Thyroid gland (tissue), 4 donors: ENCODE measurements around the gene CSRP2. TPM values are rescaled to one million over a fixed set of nuclear protein-coding genes. Genes with fewer than 3 reads are reported as not detected.

Source experiments
- DNase-seq, 2 donors: peaks; one replicate each; pipeline ENCODE4 v3.0.0-alpha.2; 2019
- H3K27ac ChIP-seq, 3 donors: fragments of 200-600 bp; sonication (generic); 1 replicate in 2 of 3; 2 replicates in 1 of 3; pipeline ENCODE4 v1.5.1; 2016 to 2019; ENCODE audit warnings: mild to moderate bottlenecking in 1 of 3, moderate library complexity in 1 of 3
- H3K27me3 ChIP-seq: fragments of 200-600 bp; sonication (generic); one replicate; pipeline ENCODE4 v1.5.1; 2019
- H3K36me3 ChIP-seq, 2 donors: fragments of 200-600 bp; sonication (generic); one replicate each; pipeline ENCODE4 v1.5.1; 2016 to 2019
- H3K4me1 ChIP-seq, 2 donors: fragments of 200-600 bp; sonication (generic); one replicate each; pipeline ENCODE4 v1.5.1; 2017 to 2019
- H3K4me3 ChIP-seq, 3 donors: fragments of 200-600 bp; sonication (generic); replicated peaks in 1 of 3; 1 replicate in 2 of 3; 2 replicates in 1 of 3; pipeline ENCODE4 v1.5.1; 2016; ENCODE audit warnings: mild to moderate bottlenecking in 1 of 3
- H3K9me3 ChIP-seq: fragments of 200-600 bp; sonication (generic); one replicate; pipeline ENCODE4 v1.5.1; 2017
- POLR2A ChIP-seq, 2 donors: fragments of 450-650 bp; IDR thresholded peaks; one replicate each; pipeline ENCODE4 v1.6.1; 2017; ENCODE audit warnings: antibody characterized with exemption in 2 of 2, mild to moderate bottlenecking in 2 of 2, moderate library complexity in 1 of 2
- WGBS, 2 donors: methylation state at CpG; one replicate each; pipeline ENCODE4 v1.1.5; 2017; 5-methylcytosine and 5-hydroxymethylcytosine counted together
- intact Hi-C: fragments of 100-400 bp; cut with DNase I; formaldehyde crosslinking; loops from one replicate; pipeline ENCODE4 v1.15.1; 2023
- total RNA-seq, 4 donors: library from RNA; depleted of rRNA; stranded (reverse); fragments of >200 nt; gene quantifications; one replicate each; pipeline ENCODE4 v1.2.3, GENCODE V29; 2016
- TF ChIP-seq, protein P1 (sequence below), 6 experiments: fragments of 200-600 bp in 3 of 6; fragments of 450-650 bp in 3 of 6; sonication (generic) in 3 of 6; IDR thresholded peaks; one replicate each; pipeline ENCODE4 v1.5.1; 2016 to 2019; ENCODE audit warnings: antibody characterized with exemption in 6 of 6, mild to moderate bottlenecking in 2 of 6, inconsistent platforms in 1 of 6, moderate library complexity in 1 of 6

Gene CSRP2
- total RNA-seq, 4 donors from 2014 or later = 42.1 to 65.1 (median 49.4) TPM

DNA sequence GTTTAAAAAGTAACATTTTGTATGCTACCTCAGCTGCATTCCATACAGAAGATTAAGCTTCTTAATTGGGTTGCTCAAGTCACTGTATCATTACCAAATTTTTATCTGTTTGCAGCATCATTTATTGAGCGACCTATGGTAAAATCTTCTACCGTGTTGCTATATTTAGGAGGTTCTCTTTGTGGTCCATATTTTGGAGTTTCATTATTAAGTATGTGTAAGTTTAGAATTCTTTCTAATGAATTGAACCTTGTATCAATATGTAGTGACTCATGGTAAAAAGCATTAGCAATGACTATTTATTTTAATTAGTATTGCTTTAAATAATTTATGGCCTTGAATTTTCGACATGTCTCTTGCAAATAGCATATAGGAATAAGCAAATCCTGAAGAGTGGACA is 42.2 kb downstream of the CSRP2 start:
- no peak overlapping the region for H3K27ac ChIP-seq
- H3K4me3 ChIP-seq = no peak overlapping the region
- intact Hi-C loops = no loop called here
- no peak for DNase-seq
- TF ChIP-seq POLR2A (IDR thresholded peaks at IDR 0.05) = no peak
- H3K4me1 ChIP-seq = no peaks in the 10 kb centered on the region
- 77 to 94% methylated on average over 3 of the region's 3 CpGs for WGBS, 2 donors
- peaks cover under 1 to 3% of the 10 kb centered on the region in 2 donors for H3K36me3 ChIP-seq
- no peaks in the 10 kb centered on the region for H3K27me3 ChIP-seq
- H3K9me3 ChIP-seq = no peaks in the 10 kb centered on the region

DNA sequence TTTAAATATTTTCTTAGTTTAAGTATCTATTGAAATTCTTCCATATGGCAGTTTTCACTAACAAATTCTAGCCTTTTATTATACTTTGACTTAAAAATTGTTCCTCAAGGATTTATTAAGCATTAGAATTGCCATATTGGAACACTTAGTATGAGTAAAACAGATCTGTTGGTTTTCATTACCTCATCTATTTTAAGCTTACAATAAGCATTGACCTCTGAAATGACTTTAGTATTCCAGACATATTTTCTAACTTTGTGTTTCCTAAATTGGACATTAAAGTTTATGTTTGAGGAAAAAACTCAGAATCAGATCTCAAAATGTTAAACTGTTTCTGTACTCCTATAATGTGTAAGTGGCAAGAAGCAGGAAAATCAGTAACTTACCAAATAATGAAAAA is 48.4 kb downstream of the CSRP2 start:
- Histone ChIP-seq H3K4me1 (no peaks in the 10 kb centered on the region), H3K36me3 (peaks cover 0 to 6% of the 10 kb centered on the region in 2 donors), H3K4me3 (no peak overlapping the region), H3K27me3 (no peaks in the 10 kb centered on the region), H3K9me3 (no peaks in the 10 kb centered on the region), H3K27ac (no peak overlapping the region)
- no peak for TF ChIP-seq POLR2A (IDR thresholded peaks at IDR 0.05)
- TF ChIP-seq, protein P1, sequence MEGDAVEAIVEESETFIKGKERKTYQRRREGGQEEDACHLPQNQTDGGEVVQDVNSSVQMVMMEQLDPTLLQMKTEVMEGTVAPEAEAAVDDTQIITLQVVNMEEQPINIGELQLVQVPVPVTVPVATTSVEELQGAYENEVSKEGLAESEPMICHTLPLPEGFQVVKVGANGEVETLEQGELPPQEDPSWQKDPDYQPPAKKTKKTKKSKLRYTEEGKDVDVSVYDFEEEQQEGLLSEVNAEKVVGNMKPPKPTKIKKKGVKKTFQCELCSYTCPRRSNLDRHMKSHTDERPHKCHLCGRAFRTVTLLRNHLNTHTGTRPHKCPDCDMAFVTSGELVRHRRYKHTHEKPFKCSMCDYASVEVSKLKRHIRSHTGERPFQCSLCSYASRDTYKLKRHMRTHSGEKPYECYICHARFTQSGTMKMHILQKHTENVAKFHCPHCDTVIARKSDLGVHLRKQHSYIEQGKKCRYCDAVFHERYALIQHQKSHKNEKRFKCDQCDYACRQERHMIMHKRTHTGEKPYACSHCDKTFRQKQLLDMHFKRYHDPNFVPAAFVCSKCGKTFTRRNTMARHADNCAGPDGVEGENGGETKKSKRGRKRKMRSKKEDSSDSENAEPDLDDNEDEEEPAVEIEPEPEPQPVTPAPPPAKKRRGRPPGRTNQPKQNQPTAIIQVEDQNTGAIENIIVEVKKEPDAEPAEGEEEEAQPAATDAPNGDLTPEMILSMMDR (IDR thresholded peaks at IDR 0.05) = no peak
- no peak for DNase-seq
- intact Hi-C loops = no loop called here

DNA sequence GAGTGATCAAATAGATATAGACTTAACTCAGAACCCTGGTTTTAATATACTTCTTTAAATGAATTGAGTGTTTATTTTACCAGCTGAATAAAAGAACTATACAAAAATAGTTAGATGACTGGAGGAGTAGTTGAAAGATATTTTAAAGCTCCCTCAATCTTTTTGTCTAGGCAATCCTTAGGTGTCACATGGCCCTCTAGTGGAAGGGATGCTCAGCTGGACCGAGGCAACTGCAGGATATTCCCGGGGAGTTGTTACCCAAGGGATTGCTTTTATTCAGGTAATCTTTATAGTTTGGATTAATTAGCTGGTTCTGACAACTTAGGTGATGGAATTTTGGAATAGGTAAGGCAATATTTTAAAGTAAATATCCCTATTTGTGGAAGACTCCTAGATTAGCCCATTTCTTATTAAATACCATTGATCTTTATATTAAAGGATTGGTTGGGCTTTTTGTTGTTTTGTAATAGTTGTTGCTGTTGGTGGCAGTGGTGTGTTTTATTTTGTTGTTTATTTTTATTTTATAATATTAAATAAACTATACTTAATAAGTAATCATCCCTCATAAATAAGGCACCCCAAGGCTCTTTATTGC is 57.8 kb downstream of the CSRP2 start:
- Histone ChIP-seq H3K36me3 (peaks cover 0 to 11% of the 10 kb centered on the region in 2 donors), H3K27me3 (no peaks in the 10 kb centered on the region), H3K4me1 (no peaks in the 10 kb centered on the region), H3K9me3 (no peaks in the 10 kb centered on the region), H3K27ac (no peak overlapping the region), H3K4me3 (no peak overlapping the region)
- intact Hi-C loops = no loop called here
- WGBS, 2 donors = 25 to 40% methylated on average over 2 of the region's 2 CpGs
- TF ChIP-seq, protein P1 (IDR thresholded peaks at IDR 0.05) = peak in 4 of 6 experiments; percentile 10 to 53 (median 42)
- TF ChIP-seq POLR2A (IDR thresholded peaks at IDR 0.05) = no peak
- DNase-seq = peak; percentile 27 to 30

DNA sequence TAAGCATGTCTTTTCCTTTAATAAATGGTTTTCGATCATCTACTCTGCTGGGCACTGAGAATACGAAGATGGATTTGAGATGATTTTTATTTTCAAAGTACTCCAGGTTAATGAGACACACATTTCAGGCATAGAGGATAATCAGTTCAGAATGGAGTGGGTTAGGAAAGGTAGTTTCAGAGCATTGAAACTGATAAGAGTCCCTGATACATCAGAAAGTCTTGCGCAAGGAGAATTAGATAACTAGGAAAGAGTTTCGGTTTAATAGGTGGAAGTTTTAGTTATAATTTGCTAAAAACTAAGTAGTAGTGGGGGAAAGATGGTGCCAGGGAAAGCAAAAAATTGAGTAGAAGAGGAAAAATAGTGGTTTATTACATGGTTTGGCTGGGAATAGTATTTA is 64.8 kb downstream of the CSRP2 start:
- H3K27me3 ChIP-seq = no peaks in the 10 kb centered on the region
- H3K9me3 ChIP-seq = no peaks in the 10 kb centered on the region
- intact Hi-C loops = no loop called here
- no peak for DNase-seq
- no peak overlapping the region for H3K4me3 ChIP-seq
- TF ChIP-seq POLR2A (IDR thresholded peaks at IDR 0.05) = no peak
- TF ChIP-seq, protein P1 (IDR thresholded peaks at IDR 0.05) = no peak
- no peak overlapping the region for H3K27ac ChIP-seq
- H3K36me3 ChIP-seq = peaks cover 0 to 9% of the 10 kb centered on the region in 2 donors
- H3K4me1 ChIP-seq = no peaks in the 10 kb centered on the region
- WGBS, 2 donors = 96 to 99% methylated on average over 4 of the region's 4 CpGs

DNA sequence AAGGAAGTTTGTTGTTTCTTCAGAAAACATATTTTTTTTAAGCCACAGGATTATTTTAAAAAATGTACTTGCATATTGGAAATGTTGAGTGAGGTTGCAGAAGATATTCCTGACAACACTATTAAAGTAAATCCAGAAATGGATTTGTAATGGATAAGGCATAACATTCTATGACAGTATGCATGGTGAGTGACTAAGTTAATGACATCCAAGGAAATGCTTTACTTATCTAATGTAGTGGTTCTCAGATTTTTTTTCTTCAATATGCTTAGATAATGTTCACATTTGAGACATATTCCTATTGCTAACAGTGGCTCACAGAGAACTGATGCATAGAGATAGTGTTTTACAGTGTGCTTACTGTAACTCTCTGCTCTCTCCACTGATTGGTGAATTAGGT is 65.6 kb downstream of the CSRP2 start:
- Histone ChIP-seq H3K4me3 (no peak overlapping the region), H3K27ac (no peak overlapping the region), H3K9me3 (no peaks in the 10 kb centered on the region), H3K4me1 (no peaks in the 10 kb centered on the region), H3K27me3 (no peaks in the 10 kb centered on the region), H3K36me3 (peaks cover 0 to 9% of the 10 kb centered on the region in 2 donors)
- DNase-seq = no peak
- intact Hi-C loops = no loop called here
- TF ChIP-seq, protein P1 (IDR thresholded peaks at IDR 0.05) = no peak
- no peak for TF ChIP-seq POLR2A (IDR thresholded peaks at IDR 0.05)
